ENCODE measurements around the gene FERMT3. TPM values are rescaled to one million over a fixed set of nuclear protein-coding genes. Genes with fewer than 3 reads are reported as not detected.

FERMT3 gene
- total and polyA plus RNA-seq, 2 of the 13 experiments (the other 11 are each of a cell fraction or from before 2014, with no cell fraction given), result 0.29 TPM; not detected in 1

DNA sequence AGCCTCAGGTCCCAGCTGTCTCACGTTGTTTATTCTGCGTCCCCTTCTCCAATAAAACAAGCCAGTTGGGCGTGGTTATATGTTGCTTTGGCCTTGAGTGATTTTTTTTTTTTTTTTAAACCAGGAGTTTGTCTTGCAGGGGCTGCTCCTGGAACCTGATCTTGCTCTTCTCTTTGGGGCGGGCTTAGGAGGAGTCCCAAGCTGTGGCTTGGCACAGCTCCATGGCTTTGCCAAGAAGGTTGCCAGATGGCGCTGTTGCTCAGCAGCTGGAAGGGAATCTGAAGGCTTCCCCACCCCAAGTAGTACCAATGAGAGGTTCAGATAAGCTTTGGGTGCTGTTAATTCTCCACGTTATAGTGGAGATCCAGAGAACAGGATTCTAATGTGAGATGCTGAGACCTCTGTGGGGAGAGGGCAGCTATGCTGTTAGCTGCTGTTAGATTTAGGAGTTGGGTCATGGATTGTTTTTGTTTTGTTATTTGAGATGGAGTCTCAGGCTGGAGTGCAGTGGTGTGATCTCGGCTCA lies 2.0 kb upstream of the FERMT3 start (continued):
- no peak for TF ChIP-seq FOXC1 (CRISPR knock-in tag; IDR thresholded peaks at IDR 0.05; ENCODE audit: borderline replicate concordance)
- TF ChIP-seq ZNF317 (CRISPR knock-in tag; IDR thresholded peaks at IDR 0.05), result no peak
- no peak for TF ChIP-seq SIN3B (IDR thresholded peaks at IDR 0.05; ENCODE audit: low read length)
- no peak for TF ChIP-seq GABPA (IDR thresholded peaks at IDR 0.05; ENCODE audit: low read depth, low read length)
- TF ChIP-seq GABPA (CRISPR knock-in tag; IDR thresholded peaks at IDR 0.05; ENCODE audit: low read depth), result no peak
- TF ChIP-seq SMC3 (IDR thresholded peaks at IDR 0.05; ENCODE audit: low read length), result peak; percentile 82; the same call in 1 of the 2 replicates
- TF ChIP-seq ZEB1 (IDR thresholded peaks at IDR 0.05; ENCODE audit: insufficient replicate concordance, low read depth), result no peak
- TF ChIP-seq MED1 (CRISPR knock-in tag; IDR thresholded peaks at IDR 0.05), result no peak
- TF ChIP-seq ARNT (IDR thresholded peaks at IDR 0.05), result no peak
- TF ChIP-seq NR3C1 (CRISPR knock-in tag; IDR thresholded peaks at IDR 0.05), result no peak
- TF ChIP-seq, protein P1, sequence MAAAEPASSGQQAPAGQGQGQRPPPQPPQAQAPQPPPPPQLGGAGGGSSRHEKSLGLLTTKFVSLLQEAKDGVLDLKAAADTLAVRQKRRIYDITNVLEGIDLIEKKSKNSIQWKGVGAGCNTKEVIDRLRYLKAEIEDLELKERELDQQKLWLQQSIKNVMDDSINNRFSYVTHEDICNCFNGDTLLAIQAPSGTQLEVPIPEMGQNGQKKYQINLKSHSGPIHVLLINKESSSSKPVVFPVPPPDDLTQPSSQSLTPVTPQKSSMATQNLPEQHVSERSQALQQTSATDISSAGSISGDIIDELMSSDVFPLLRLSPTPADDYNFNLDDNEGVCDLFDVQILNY (CRISPR knock-in tag; conservative IDR thresholded peaks at IDR 0.05), result no peak
- no peak for TF ChIP-seq NFIB (CRISPR knock-in tag; IDR thresholded peaks at IDR 0.05; ENCODE audit: borderline replicate concordance)
- 0 out of 2 replicates have a peak, but pooled peaks have one; percentile 20 for TF ChIP-seq RXRB (CRISPR knock-in tag; IDR thresholded peaks at IDR 0.05; ENCODE audit: borderline replicate concordance)
- TF ChIP-seq FOXO4 (CRISPR knock-in tag; conservative IDR thresholded peaks at IDR 0.05), result no peak
- TF ChIP-seq STAG1 (CRISPR knock-in tag; IDR thresholded peaks at IDR 0.05), result peak; percentile 81
- no peak for TF ChIP-seq ZNF572 (CRISPR knock-in tag; IDR thresholded peaks at IDR 0.05)
- no peak for TF ChIP-seq ZNF670 (CRISPR knock-in tag; IDR thresholded peaks at IDR 0.05; ENCODE audit: borderline replicate concordance)
- no peak for TF ChIP-seq ZNF44 (CRISPR knock-in tag; IDR thresholded peaks at IDR 0.05)
- no peak for TF ChIP-seq ZFP82 (CRISPR knock-in tag; IDR thresholded peaks at IDR 0.05; ENCODE audit: borderline replicate concordance)
- TF ChIP-seq, protein P2, sequence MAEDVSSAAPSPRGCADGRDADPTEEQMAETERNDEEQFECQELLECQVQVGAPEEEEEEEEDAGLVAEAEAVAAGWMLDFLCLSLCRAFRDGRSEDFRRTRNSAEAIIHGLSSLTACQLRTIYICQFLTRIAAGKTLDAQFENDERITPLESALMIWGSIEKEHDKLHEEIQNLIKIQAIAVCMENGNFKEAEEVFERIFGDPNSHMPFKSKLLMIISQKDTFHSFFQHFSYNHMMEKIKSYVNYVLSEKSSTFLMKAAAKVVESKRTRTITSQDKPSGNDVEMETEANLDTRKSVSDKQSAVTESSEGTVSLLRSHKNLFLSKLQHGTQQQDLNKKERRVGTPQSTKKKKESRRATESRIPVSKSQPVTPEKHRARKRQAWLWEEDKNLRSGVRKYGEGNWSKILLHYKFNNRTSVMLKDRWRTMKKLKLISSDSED (CRISPR knock-in tag; IDR thresholded peaks at IDR 0.05), result no peak
- TF ChIP-seq ZBTB7A (CRISPR knock-in tag; IDR thresholded peaks at IDR 0.05), result no peak
- TF ChIP-seq FOXJ3 (CRISPR knock-in tag; IDR thresholded peaks at IDR 0.05; ENCODE audit: borderline replicate concordance), result no peak
- TF ChIP-seq RAD51 (IDR thresholded peaks at IDR 0.05; ENCODE audit: borderline replicate concordance), result no peak
- TF ChIP-seq MXI1 (IDR thresholded peaks at IDR 0.05; ENCODE audit: borderline replicate concordance, low read depth, low read length), result peak; percentile 17; the same call in 1 of the 3 replicates
- no peak for TF ChIP-seq HNF4A (CRISPR knock-in tag; IDR thresholded peaks at IDR 0.05)
- no peak for TF ChIP-seq CREB3 (CRISPR knock-in tag; IDR thresholded peaks at IDR 0.05)
- no peak for TF ChIP-seq GMEB2 (CRISPR knock-in tag; IDR thresholded peaks at IDR 0.05; ENCODE audit: low read depth)
